ENCODE data around the gene MCAT.

MCAT gene, protein sequence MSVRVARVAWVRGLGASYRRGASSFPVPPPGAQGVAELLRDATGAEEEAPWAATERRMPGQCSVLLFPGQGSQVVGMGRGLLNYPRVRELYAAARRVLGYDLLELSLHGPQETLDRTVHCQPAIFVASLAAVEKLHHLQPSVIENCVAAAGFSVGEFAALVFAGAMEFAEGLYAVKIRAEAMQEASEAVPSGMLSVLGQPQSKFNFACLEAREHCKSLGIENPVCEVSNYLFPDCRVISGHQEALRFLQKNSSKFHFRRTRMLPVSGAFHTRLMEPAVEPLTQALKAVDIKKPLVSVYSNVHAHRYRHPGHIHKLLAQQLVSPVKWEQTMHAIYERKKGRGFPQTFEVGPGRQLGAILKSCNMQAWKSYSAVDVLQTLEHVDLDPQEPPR

DNA sequence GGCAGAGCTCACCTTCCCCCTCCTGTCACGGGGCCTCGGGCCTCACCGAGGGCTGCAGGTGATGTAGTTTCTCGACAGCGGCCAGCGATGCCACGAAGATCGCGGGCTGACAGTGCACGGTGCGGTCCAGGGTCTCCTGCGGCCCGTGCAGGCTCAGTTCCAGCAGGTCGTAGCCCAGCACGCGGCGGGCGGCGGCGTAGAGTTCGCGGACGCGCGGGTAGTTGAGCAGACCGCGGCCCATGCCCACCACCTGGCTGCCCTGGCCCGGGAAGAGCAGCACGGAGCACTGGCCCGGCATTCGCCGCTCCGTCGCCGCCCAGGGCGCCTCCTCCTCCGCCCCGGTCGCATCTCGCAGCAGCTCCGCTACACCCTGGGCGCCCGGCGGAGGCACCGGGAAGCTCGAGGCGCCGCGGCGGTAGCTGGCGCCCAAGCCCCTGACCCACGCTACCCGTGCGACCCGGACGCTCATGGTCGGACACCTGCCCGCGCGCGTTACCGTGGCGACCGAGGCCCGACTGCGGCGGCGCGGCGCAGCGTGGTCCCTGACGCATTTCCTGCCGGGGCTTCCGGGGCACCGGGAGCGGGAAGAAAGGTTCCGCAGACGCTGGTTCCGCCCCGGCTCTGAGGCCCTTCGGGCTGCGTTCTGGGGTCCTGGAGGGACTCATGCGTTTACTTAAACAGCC lies at the start of gene MCAT:
TSS of gene MCAT (minus strand) at position 519 of the 683 bp plus-strand sequence. CDS start at position 469, 50 bp downstream.
- DNase-seq (ENCODE audit: low spot score): peak; percentile 97

DNA sequence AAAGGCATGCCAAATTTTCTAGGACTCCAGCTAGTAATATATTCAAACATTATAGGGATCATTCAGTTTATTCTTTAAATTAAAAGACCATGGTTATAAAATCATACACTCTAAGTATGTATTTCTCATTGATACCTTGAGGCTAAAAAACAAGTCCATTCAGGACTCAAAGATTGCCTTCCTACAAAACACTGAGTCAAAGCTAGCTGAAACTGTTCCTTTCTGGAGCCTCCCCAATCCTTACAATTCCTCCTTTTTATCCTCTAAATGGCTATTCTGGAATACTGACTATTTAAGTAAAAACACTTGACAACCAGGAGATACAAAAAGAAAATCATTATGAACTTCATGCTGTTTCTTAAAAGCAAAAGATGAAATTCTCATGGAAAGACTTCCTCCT lies 48.6 kb upstream of the MCAT start:
- no peak for DNase-seq (ENCODE audit: low spot score)

DNA sequence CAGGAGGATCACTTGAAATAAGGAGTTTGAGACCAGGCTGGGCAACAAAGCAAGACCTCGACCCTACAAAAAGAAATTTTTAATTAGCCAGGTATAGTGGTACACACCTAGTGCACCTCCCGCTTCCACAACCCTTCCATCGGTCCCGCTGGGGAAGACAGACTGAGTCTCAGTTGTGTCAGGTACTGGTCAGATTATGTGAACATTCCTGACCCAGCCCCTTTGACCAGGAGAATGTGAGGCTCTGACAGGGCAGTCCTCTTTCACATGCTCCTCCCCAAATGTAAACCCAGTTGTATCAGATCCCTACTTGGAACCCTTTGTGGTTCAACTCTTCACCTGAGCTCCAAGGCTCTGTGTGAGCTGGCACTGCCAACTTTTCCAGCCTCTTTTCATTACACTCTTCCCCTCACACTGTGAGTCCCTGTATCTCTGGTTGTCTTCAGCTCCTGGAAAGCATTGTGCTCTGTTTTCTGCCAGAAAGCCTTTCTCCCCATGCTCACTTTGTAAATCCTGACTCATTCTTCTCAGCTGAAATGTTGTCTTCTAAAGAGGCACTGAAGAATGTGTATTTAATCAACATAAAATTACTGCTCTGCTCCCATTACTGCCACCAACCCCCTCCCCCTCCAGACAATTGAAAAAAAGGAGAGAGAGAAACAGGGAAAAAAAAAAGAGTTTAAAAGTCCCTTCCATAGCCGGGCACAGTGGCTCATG lies 45.8 kb upstream of the MCAT start:
- no peak for DNase-seq (ENCODE audit: low spot score)

GRCh38 chr22:43187171-43188099 lies 44.2 kb upstream of the MCAT start:
- DNase-seq (ENCODE audit: low spot score): peak; percentile 99

DNA sequence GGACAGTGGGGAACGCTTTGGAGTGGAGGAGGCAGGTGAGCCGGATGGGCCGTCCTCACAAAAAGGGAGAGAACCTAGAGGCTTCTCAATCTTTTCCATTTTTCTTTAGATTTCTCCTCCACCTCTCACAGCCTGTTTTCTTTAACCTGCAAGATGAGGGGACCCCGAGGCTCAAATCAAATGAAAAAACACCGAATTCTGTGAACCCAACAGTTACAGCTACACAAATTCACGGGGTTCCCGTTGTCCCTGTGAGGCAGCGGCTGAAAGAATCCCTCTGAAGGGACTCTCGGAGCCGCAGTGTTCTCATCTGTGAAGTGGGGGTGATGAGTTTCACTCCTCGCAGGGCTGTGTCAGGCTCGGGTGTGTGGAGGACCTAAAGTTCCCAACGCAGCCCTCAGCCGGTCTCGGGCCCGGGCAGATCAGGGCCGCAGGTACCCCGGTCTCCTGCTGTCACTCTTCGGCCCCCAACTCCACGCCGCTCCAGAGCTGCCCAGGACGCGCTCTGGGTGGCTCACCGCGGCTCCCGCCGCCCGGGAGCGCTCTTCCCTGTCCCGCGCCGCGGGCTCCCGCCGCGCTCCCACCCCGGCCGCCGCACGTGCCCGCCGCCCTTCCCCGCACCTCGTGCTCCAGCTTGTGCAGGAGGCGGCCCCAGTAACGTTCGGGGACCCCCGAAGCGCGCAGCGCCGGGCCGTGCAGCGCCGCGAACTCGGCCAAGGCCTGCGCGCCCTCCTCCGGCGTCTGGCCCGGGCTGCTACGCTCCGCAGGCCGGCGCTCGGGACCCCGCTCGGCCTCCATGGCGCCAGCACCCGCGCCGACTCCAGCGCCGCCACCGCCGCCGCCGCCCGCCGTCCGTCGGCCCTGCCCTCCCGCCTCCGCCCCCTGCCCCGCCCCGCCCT lies 43.3 kb upstream of the MCAT start, which contains the start of gene TTLL12:
TSS of gene TTLL12 (minus strand) at position 863 of the 899 bp plus-strand sequence. CDS start at position 798, 65 bp downstream.
- peak; percentile 89 for DNase-seq (ENCODE audit: low spot score)

DNA sequence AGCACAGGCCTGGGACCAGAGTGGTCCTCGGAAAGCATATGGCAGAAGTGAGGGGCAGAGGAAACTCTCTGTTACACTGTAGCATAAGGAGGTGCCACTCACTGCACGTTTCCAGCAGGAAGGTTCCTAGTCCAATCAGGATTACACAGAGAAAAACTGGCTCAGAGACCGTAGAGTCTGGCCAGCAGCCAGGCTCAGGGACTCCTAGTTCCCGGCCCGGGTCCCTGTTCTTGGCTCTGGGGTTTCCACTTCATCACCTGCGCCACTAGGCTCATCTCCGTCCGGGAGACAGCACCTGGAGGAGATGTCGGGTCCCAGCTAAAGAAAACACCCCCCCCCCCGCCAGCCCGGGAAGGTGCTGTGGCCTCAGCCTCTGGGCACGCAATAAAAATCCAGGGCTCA lies 42.7 kb upstream of the MCAT start:
- peak; percentile 45 for DNase-seq (ENCODE audit: low spot score)

- no peak for DNase-seq (ENCODE audit: low spot score)
Observed at GRCh38 chr22:43183496-43184277, 40.5 kb upstream of the MCAT start.

GRCh38 chr22:43182726-43183125 lies 39.5 kb upstream of the MCAT start:
- DNase-seq (ENCODE audit: low spot score): no peak

DNA sequence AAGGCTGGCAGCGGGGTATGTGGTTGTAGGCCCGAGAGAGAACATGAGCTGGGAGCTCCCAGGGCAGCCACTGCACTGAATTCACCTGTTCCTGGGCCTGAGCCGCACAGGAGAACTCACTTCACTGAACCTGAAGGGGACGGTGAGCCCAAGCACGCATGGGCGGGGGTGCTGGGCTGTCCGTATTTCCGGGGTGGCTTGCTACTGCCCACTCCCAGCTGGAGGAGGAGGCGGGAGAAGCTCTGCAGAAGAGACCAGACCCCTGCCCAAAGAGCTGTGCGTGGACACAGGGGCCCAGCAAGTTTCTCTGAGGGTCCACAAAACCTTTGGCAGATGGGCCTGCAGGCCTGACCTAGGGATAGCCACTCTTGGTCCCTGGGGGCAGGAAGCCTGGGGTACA lies 38.9 kb upstream of the MCAT start:
- no peak for DNase-seq (ENCODE audit: low spot score)

DNA sequence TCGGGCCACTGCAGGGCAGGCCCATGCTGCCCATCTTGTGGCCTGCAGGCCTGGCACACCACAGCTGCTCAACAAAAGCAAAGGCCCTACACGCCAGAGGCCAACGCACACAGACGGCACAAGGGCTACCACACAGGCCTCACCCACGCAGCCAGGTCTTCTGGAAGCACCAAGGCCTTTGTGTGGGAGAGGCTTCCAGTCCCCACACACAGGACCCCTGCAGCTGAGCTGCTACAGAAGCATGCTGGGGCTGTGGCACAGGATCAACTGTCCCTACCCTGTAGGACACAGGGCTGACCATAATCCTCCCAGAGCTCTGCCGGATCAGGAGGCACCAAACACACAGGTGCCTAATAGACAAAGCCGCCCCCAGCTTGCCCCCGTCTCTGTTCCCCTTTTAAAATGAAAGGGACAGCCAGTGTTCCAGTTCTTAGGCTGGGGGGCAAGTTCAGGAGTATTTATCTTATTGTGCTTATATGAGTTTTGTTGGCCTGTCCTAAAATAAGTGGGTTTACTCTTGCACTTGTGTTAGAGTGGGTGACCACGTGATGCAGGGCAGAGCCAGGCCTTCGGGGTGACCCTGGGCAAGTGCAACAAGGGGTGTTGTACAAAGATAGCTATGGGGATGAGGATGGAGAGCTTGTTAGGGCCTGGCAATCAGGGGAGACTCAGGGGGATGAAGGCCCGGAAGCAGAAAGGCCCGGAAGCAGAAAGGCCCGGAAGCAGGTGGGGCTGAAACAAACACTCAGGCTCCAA lies 38.3 kb upstream of the MCAT start:
- DNase-seq (ENCODE audit: low spot score): no peak

- no peak for DNase-seq (ENCODE audit: low spot score)
Observed at GRCh38 chr22:43180670-43181069, 37.5 kb upstream of the MCAT start.

GRCh38 chr22:43179911-43180195 lies 36.7 kb upstream of the MCAT start:
- DNase-seq (ENCODE audit: low spot score): no peak

- DNase-seq (ENCODE audit: low spot score): no peak
Observed at GRCh38 chr22:43179146-43179910, 36.1 kb upstream of the MCAT start.

DNA sequence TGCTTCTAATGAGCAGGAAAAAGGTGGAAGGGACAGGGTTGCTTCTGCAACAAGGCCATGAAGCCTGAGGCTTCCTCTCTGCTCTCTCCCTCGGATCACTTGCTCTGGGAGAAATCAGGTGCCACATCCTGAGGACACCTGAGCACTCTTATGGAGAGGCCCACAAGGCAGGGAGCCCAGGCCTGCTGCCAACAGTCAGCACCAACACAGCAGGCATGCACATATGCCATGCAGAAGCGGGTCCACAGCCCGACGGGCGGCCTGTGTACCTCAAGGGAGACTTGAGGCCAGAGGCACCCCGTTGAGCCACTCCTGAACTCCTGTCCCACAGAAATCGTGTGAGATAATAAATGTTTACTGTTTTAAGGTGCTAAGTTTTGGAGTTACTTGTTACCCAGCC lies 34.3 kb upstream of the MCAT start:
- DNase-seq (ENCODE audit: low spot score): no peak

DNA sequence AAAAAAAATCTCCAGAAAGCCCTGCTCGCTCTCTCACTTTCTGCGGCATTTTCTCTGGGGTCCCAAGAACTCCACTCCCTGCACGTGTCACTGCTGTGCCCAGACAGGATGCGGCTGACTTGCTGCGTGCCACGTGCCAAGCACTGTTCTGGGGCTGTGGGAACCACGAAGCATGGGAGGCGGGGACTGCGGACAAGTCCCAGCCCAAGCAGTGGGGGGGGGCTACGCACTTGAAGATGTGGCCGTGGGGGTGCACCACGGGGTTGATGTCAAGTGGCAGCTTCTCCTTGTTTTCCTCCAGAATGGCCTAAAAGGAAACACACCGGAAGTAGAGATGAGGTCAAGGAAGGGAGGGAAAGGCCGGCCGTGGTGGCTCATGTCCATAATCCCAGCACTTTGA lies 32.9 kb upstream of the MCAT start:
- DNase-seq (ENCODE audit: low spot score): no peak

GRCh38 chr22:43174941-43175531 lies 31.8 kb upstream of the MCAT start:
- no peak for DNase-seq (ENCODE audit: low spot score)

DNA sequence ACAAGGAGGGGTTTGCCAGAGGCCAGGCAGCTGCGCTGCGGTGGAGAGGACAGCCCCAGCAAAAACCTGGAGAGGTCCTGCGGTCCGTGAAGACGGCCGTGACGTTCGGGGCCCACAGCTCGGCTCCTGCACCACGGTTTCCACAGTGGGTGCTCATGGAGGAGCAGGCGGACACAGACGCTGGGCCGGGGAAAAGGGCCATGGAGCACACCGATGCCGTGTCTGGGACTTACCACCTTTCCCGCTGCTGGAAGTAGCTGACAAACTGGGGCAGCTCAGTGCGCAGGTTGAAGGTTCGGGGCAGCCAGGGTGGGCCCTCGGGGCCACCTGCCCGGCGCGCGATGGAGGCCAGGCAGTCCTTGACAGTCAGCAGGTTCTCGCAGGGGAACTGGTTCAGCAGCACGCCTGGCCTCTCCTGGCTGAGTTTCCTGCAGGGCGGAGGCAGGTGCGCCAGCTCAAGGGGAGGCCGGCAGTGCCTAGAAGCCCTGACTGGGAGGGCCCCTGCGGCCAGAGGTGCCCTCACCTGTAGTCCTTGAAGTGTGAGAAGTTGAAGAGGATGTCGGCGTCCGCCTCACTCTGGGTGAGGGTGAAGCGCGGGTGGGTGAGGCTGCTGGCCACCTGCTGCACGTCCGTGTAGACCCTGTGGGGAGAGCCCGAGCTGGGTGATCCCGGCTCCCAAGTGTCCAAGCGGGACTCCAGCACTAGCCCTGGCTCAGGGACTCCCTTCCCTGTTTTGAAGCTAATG lies 30.9 kb upstream of the MCAT start:
- no peak for DNase-seq (ENCODE audit: low spot score)
